Right lobe of liver (tissue), 4 donors: Measurements from ENCODE around the gene CUL9.

Source experiments
- POLR2A ChIP-seq: fragments of 450-650 bp; IDR thresholded peaks from one replicate; pipeline ENCODE4 v1.6.1; 2017; ENCODE audit warnings: antibody characterized with exemption, mild to moderate bottlenecking
- TF ChIP-seq, protein P1 (sequence below), 4 donors: fragments of 200-600 bp in 3 of 4; fragments of 450-650 bp in 1 of 4; IDR thresholded peaks; one replicate each; pipeline versions ENCODE4 v1.5.1 to v1.8.0; 2016 to 2022; ENCODE audit warnings: antibody characterized with exemption in 4 of 4, mild to moderate bottlenecking in 2 of 4
- donor health status: DM: no; HTN: no; CAD: no.
- donor health status: DM: no; HTN: no; CAD: no.
- donor health status: DM: no; HTN: yes; CAD: no.

DNA sequence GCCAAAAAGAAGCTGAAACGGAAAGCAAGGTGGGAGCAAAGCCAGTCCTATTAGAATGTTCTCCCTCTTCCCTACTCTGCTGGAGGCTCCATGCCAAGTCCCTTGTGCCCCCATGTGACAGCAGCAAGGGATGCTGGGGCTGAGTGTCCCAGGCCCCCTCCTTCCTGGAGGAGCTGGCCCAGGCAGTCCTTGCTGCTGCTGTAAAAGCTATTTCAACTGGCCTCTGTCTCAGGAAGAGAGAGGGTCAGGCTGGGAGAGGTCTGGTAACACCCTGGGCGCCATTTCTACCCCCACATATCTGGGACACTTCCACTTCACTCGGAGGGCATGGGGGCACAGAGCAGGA lies 86.3 kb downstream of the CUL9 start:
- TF ChIP-seq, protein P1, sequence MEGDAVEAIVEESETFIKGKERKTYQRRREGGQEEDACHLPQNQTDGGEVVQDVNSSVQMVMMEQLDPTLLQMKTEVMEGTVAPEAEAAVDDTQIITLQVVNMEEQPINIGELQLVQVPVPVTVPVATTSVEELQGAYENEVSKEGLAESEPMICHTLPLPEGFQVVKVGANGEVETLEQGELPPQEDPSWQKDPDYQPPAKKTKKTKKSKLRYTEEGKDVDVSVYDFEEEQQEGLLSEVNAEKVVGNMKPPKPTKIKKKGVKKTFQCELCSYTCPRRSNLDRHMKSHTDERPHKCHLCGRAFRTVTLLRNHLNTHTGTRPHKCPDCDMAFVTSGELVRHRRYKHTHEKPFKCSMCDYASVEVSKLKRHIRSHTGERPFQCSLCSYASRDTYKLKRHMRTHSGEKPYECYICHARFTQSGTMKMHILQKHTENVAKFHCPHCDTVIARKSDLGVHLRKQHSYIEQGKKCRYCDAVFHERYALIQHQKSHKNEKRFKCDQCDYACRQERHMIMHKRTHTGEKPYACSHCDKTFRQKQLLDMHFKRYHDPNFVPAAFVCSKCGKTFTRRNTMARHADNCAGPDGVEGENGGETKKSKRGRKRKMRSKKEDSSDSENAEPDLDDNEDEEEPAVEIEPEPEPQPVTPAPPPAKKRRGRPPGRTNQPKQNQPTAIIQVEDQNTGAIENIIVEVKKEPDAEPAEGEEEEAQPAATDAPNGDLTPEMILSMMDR (IDR thresholded peaks at IDR 0.05), result no peak
- TF ChIP-seq POLR2A, result peak; percentile 34
